Right lobe of liver (tissue), 4 donors: Measurements from ENCODE around the gene DES.

ENCODE experiments used
- POLR2A ChIP-seq: fragments of 450-650 bp; IDR thresholded peaks from one replicate; pipeline ENCODE4 v1.6.1; 2017; ENCODE audit warnings: antibody characterized with exemption, mild to moderate bottlenecking
- TF ChIP-seq, protein P1 (sequence below), 4 donors: fragments of 200-600 bp in 3 of 4; fragments of 450-650 bp in 1 of 4; IDR thresholded peaks; one replicate each; pipeline versions ENCODE4 v1.5.1 to v1.8.0; 2016 to 2022; ENCODE audit warnings: antibody characterized with exemption in 4 of 4, mild to moderate bottlenecking in 2 of 4
- donor health status: DM: no; HTN: no; CAD: no.
- donor health status: DM: no; HTN: no; CAD: no.
- donor health status: DM: no; HTN: yes; CAD: no.

GRCh38 chr2:219401606-219402005, 16.6 kb upstream of the DES start:
- no peak for TF ChIP-seq POLR2A
- TF ChIP-seq, protein P1, sequence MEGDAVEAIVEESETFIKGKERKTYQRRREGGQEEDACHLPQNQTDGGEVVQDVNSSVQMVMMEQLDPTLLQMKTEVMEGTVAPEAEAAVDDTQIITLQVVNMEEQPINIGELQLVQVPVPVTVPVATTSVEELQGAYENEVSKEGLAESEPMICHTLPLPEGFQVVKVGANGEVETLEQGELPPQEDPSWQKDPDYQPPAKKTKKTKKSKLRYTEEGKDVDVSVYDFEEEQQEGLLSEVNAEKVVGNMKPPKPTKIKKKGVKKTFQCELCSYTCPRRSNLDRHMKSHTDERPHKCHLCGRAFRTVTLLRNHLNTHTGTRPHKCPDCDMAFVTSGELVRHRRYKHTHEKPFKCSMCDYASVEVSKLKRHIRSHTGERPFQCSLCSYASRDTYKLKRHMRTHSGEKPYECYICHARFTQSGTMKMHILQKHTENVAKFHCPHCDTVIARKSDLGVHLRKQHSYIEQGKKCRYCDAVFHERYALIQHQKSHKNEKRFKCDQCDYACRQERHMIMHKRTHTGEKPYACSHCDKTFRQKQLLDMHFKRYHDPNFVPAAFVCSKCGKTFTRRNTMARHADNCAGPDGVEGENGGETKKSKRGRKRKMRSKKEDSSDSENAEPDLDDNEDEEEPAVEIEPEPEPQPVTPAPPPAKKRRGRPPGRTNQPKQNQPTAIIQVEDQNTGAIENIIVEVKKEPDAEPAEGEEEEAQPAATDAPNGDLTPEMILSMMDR (IDR thresholded peaks at IDR 0.05), result no peak
